NCI-H2196 treated with DMSO at 0.1 percent for 48 hours (cell line): ENCODE data around the gene SORT1.
"Not testable (repeated sequence)": the region's sequence is repeated elsewhere in the genome, so short reads cannot be mapped to it uniquely, and the experiment has no call there.

Experiments
- DNase-seq: peaks from one replicate; lab custom pipeline; 2025; ENCODE audit not compliant: unreplicated experiment; lab: John Stamatoyannopoulos, UW

Gene SORT1

DNA sequence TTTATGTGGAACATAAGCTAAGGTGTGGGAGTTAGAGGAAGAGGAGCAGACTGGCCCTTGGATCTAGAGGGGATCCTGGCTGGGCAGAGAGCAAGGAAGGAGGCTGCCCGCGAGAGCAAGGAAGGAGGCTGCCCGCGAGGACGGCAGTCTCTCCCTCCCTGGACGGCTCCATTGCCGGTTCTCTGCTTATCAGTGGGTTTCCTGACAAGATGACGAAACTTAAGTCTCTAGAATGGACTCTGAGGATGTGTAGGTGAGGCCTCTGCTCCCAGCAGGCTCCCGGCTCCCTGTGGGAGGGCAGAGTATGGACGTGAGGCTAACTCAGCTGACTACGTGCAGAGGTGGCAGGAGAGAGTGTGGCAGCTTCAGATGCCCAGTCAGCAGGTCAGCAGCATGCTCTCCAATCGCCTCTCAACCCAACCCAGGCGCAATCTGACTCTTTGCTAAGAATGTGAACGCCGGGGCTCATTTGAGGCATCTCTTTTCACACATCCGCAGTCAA, 97.0 kb downstream of the SORT1 start:
- no peak for DNase-seq

DNA sequence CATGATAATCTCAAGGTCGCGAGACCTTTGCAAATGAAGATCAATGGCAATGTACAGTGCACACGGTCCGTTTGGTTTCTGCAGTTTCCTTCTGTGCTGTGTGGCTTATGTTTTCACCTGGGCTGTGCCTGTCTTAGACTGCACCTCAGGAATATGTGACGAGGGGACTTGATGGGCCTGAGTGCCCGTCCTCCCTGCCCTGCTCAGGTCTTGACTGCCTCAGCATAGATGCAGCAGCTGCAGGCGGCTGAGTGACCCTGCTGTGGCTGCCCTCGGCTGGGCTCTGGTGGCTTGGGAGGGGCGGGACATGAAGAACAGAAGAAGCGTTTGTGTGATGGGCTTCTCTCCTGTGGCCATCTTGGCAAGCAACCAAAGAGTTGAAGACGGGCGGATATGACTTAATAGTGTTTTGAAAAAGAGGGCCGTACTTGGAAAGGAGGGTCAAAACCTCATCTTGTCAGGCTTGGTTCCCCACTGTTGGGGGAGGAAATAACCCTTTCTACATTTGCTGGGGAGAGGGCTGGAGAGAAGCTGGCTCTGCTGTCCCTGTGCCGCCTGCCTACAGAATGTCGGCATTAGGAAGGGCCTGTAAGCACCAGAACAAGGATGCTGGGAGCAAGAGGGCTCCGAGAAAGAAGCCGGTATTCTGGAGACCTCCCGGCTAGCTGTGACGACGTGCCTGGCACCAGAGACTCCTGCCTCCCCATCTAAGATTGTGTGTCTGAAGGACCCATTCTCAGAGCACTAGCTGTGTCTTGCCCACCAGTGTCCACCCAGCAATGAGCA, 98.0 kb downstream of the SORT1 start:
- no peak for DNase-seq

- DNase-seq: no peak
These were observed 98.8 kb downstream of the SORT1 start for GRCh38 chr1:109298666-109299557.

- DNase-seq: no peak
These were observed 100.9 kb downstream of the SORT1 start for GRCh38 chr1:109296782-109297181.

- no peak for DNase-seq
These were observed 101.9 kb downstream of the SORT1 start for GRCh38 chr1:109295712-109296415.

DNA sequence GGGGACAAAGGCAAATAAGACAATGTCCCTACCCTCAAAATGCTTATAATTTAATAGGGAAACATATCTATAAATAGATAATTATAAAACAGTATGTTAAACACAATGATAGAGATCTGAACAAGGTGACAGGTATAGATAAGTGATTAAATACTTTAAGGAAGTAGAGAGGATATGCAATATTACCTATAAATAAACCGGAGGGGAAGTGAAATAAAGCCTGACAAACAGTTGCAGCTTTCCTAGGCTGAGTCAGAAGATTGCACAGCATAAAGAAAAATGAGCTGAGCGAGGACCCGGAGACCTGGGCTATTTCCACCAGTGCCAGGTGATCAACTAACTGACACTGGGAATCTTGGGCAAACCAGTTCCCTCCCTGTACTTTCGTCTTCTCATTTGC, 103.2 kb downstream of the SORT1 start:
- DNase-seq: no peak

GRCh38 chr1:109293026-109293425, 104.7 kb downstream of the SORT1 start:
- DNase-seq: no peak

DNA sequence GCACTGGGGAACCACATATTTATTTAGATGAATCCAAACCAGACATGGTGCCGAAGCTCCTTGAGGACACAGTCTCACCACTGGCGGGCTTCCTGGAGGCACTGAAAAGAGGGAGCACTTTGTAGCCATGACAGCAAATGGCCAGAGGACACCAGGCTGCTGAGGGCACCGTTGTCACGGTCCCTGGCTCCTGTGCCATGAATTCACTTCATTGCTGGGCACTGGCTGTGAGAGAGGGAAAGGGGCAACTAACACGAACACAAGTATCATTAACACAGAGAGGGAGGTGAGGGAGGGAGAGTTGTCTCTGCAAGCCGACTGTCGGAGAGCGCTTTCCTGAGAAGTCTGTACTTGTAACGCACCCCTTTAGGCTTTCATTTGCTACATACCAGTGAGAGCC, 105.4 kb downstream of the SORT1 start:
- DNase-seq: no peak

DNA sequence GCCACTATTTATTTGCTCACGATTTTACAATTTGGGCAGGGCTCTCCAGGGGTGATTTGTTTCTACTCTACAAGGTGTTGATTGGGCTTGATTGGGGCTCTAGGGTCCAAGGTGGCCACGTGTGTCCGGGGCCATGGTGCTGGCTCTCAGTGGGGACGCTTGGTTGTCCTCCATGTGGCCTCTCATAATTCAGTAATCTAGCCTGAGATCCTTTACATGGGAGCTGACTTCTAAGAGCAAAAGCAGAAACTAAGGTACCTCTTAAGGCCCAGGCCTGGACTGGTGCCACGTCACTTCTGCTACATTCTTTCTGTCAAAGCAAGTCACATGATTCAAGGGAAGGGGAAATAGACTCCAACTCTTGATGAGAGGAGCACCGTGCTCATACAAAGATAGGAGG, 106.7 kb downstream of the SORT1 start:
- DNase-seq: no peak

- DNase-seq: no peak
These were observed 107.6 kb downstream of the SORT1 start for GRCh38 chr1:109290137-109290536.

DNA sequence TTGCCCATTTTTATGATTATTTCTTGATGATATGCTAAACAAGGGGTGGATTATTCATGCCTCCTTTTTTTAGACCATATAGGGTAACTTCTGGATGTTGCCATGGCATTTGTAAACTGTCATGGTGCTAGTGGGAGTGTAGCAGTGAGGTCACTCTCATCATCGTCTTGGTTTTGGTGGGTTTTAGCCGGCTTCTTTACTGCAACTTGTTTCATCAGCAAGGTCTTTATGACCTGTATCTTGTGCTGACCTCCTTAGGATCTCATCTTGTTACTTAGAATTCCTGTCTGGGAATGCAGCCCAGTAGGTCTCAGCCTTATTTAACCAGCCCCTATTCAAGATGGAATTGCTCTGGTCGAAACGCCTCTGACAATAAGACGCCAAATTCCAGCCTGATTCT, 111.0 kb downstream of the SORT1 start:
- not testable (repeated sequence) for DNase-seq

DNA sequence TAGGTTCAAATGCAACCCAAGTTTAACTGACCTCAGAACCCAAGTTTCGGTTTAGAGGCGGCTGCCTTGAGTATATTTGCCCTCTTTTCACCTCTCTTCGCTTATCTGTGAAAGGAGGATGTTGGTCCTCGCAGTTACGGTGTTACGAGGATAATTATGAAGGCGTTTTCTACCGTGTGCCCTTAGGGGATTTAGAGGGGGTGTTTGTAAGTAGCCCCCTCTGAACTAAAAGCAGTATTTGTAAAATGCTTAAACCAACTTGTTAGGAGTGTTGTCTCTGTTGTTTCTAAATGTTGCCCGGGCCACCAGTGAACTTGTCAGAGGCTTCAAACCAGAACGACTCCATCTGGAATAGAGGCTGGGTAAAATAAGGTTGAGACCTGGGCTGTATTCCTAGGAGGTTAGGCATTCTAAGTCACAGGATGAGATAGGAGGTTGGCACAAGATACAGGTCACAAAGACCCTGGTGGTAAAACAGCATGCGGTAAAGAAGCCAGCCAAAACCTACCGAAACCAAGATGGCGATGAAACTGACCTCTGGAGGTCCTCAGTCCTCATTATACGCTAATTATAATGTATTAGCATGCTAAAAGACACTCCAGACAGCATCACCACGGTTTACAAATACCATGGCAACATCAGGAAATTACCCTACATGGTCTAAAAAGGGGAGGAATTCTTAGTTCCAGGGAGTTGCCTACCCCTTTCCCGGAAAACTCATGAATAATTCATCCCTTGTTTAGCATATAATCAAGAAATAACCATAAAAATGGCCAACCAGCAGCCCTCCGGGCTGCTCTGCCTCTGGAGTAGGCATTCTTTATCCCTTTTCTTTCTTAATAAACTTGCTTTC, 113.7 kb downstream of the SORT1 start:
- DNase-seq: no peak

GRCh38 chr1:109282952-109283747, 114.6 kb downstream of the SORT1 start, which contains the start of gene PSRC1:
PSRC1 (minus strand) TSS chr1:109283145.
- peak; percentile 96 for DNase-seq

GRCh38 chr1:109282497-109282951, 115.2 kb downstream of the SORT1 start:
- DNase-seq: no peak

DNA sequence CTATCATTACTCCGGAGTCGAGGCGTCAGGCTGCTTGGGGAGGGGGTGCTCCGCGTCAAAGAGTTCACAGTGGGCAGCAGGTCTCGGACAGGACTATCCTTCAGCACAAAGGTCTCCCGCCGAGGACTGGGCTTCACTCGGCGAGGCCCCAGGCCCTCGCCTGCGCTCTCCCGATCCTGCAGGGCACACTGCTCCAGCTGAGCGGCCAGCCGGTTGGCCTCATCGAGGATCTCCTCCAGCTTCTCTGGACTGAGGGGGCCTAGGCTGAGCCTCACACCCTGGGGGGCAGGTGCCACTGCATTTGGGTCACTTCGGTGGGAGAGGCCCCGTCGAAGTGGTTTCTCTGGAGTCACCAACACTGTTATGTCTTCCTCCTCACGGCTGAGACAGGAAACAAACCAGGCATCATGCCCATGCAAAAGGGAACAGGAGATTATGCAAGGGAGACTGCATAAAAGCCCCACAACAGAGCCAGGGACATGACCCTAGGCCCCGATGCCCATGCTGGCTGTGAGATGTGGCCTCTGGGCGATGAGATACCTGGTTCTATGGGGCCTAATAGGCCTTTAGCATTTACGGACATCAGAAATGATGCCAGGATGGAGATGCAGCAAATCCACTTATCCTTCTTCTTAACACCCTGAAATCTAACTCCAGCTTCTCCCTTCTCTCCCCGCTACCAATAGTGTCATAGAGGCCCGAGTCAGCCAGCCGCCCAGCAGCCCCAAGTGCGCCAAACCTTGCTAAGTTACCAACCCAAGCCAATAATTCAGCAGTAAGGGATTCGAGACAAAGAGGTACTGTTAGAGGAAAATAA, 115.8 kb downstream of the SORT1 start:
- no peak for DNase-seq

GRCh38 chr1:109280862-109281261, 116.9 kb downstream of the SORT1 start:
- no peak for DNase-seq

- DNase-seq: no peak
These were observed 118.0 kb downstream of the SORT1 start for GRCh38 chr1:109279615-109280278.
